Measurements from ENCODE around the gene ZNF716. TPM values are rescaled to one million over a fixed set of nuclear protein-coding genes. Genes with fewer than 3 reads are reported as not detected.

The ZNF716 gene
- total RNA-seq, 1 donor from 2014 or later, result not detected

GRCh38 chr7:57426629-57427003 lies 23.4 kb upstream of the ZNF716 start:
- TF ChIP-seq CTCF (IDR thresholded peaks at IDR 0.05), result no peak
- H3K9me3 Mint-ChIP-seq, result peaks cover 9% of the 10 kb centered on the region
- H3K27ac Mint-ChIP-seq, result no peak overlapping the region

GRCh38 chr7:57427146-57427545 lies 22.8 kb upstream of the ZNF716 start:
- TF ChIP-seq CTCF (IDR thresholded peaks at IDR 0.05), result no peak
- Mint-ChIP-seq H3K9me3 (peaks cover 9% of the 10 kb centered on the region), H3K36me3 (ENCODE audit: low read depth) (no peaks in the 10 kb centered on the region), H3K4me1 (no peaks in the 10 kb centered on the region), H3K27me3 (no peaks in the 10 kb centered on the region), H3K4me3 (no peak overlapping the region), H3K27ac (no peak overlapping the region)
- intact Hi-C loops (cut with micrococcal nuclease), result no loop called here
- ATAC-seq (ENCODE audit: low read depth) (no peak), DNase-seq (no peak)
- ChIA-PET POLR2A (no interaction called here), CTCF (no interaction called here)

More at GRCh38 chr7:57426629-57427003, 23.4 kb upstream of the ZNF716 start:
- no peak for DNase-seq
- Mint-ChIP-seq H3K4me1 (no peaks in the 10 kb centered on the region), H3K36me3 (ENCODE audit: low read depth) (no peaks in the 10 kb centered on the region), H3K4me3 (no peak overlapping the region), H3K27me3 (no peaks in the 10 kb centered on the region)
- no peak for ATAC-seq (ENCODE audit: low read depth)
- intact Hi-C loops (cut with micrococcal nuclease), result no loop called here
- POLR2A ChIA-PET, result no interaction called here
- CTCF ChIA-PET, result no interaction called here

GRCh38 chr7:57427594-57427993 lies 22.4 kb upstream of the ZNF716 start:
- no peaks in the 10 kb centered on the region for H3K4me1 Mint-ChIP-seq
- ChIA-PET POLR2A (no interaction called here), CTCF (no interaction called here)
- no peaks in the 10 kb centered on the region for H3K36me3 Mint-ChIP-seq (ENCODE audit: low read depth)
- no peak for ATAC-seq (ENCODE audit: low read depth)
- no peak overlapping the region for H3K4me3 Mint-ChIP-seq
- no peak for TF ChIP-seq CTCF (IDR thresholded peaks at IDR 0.05)
- DNase-seq, result no peak
- intact Hi-C loops (cut with micrococcal nuclease), result no loop called here
- no peak overlapping the region for H3K27ac Mint-ChIP-seq
- H3K9me3 Mint-ChIP-seq, result peaks cover 9% of the 10 kb centered on the region
- H3K27me3 Mint-ChIP-seq, result no peaks in the 10 kb centered on the region

GRCh38 chr7:57432583-57432982 lies 17.4 kb upstream of the ZNF716 start:
- no peak overlapping the region for H3K27ac Mint-ChIP-seq
- H3K27me3 Mint-ChIP-seq, result no peaks in the 10 kb centered on the region
- no peaks in the 10 kb centered on the region for H3K4me1 Mint-ChIP-seq
- peaks cover 10% of the 10 kb centered on the region for H3K9me3 Mint-ChIP-seq
- DNase-seq, result no peak
- ChIA-PET CTCF (no interaction called here), POLR2A (no interaction called here)
- ATAC-seq (ENCODE audit: low read depth), result no peak
- intact Hi-C loops (cut with micrococcal nuclease), result no loop called here
- no peaks in the 10 kb centered on the region for H3K36me3 Mint-ChIP-seq (ENCODE audit: low read depth)
- H3K4me3 Mint-ChIP-seq, result no peak overlapping the region
- TF ChIP-seq CTCF (IDR thresholded peaks at IDR 0.05), result no peak

- ChIA-PET CTCF (no interaction called here), POLR2A (no interaction called here)
- TF ChIP-seq CTCF (IDR thresholded peaks at IDR 0.05), result no peak
- DNase-seq (no peak), ATAC-seq (ENCODE audit: low read depth) (no peak)
- Mint-ChIP-seq H3K36me3 (ENCODE audit: low read depth) (no peaks in the 10 kb centered on the region), H3K27ac (no peak overlapping the region), H3K9me3 (peaks cover 14% of the 10 kb centered on the region), H3K4me1 (no peaks in the 10 kb centered on the region), H3K27me3 (no peaks in the 10 kb centered on the region), H3K4me3 (no peak overlapping the region)
- intact Hi-C loops (cut with micrococcal nuclease), result no loop called here
These were observed 12.4 kb upstream of the ZNF716 start for GRCh38 chr7:57437581-57437980.
